Measurements from ENCODE around the gene LRRC23. TPM values are rescaled to one million over a fixed set of nuclear protein-coding genes. Genes with fewer than 3 reads are reported as not detected.

The LRRC23 gene
- total and polyA plus RNA-seq, 2 experiments from 2014 or later: 4.3 to 4.5 TPM

DNA sequence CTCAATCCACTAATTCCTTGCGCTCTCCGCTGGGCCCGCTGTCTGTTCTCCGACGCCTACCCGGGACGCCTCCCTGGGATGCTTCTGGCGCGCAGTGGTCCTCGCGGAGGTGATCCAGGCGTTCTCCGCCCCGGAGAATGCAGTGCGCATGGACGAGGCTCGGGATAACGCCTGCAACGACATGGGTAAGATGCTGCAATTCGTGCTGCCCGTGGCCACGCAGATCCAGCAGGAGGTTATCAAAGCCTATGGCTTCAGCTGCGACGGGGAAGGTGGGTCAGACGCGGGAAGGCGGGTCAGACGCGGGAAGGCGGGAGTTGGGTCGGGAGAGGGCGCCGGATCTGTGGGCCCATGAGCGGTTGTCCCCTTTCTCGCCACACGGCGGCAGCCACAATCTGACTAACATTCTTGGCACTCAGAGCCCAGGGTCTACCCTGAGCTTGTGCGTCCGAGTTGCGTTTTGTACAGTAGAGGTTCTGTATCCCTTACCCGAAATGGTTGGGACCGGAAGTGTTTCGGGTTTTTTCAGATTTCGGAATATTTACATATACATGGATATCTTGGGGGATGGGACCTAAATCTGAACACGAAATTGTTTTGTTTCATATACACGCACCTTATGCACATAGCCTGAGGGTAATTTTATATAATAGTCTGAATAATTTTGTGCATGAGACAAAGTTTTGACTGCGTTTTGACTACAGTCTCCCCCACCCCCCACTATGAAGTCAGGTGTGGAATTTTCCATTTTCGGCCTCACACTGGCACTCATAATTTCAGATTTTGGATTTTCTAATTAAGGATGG, 40.0 kb downstream of the LRRC23 start:
- 2% methylated on average over 46 to 48 of the region's 48 CpGs for WGBS, 2 experiments (ENCODE audit: low coverage in 1 of 2, low lambda C conversion rate in 2 of 2, missing lambda C conversion rate in 2 of 2)
- Histone ChIP-seq H3K4me3 (peak overlapping the region; percentile 82), H2AFZ (peak overlapping the region; percentile 31), H3K4me1 (ENCODE audit: insufficient read depth) (peaks cover 17% of the 10 kb centered on the region), H3K27ac (peak overlapping the region; percentile 92), H3K79me2 (ENCODE audit: insufficient read depth) (peaks cover 11% of the 10 kb centered on the region; the same call in 1 of the 2 replicates), H3K9me2 (ENCODE audit: insufficient read depth) (no peaks in the 10 kb centered on the region), H3F3A (ENCODE audit: insufficient read depth) (peaks cover 45% of the 10 kb centered on the region), H4K20me1 (ENCODE audit: insufficient read depth) (no peaks in the 10 kb centered on the region), H3K9me3 (ENCODE audit: low read depth) (no peaks in the 10 kb centered on the region), H3K27me3 (replicated peaks; ENCODE audit: insufficient read depth) (no peaks in the 10 kb centered on the region), H3K9ac (peak overlapping the region; percentile 89), H3K4me2 (ENCODE audit: unreplicated experiment) (peak overlapping the region; percentile 76), H3K36me3 (ENCODE audit: low read depth) (0 out of 2 replicates have a peak, but pooled peaks cover under 1% of the 10 kb centered on the region)
- DNase-seq: peak; percentile 97
- in situ Hi-C loops (cut with MboI): loop anchor here (10.0 kb wide), 1 partner anchor 170 kb away; no protein-coding TSS in a partner anchor
- no peak for TF ChIP-seq EZH2phosphoT487 (IDR thresholded peaks at IDR 0.05; ENCODE audit: insufficient read depth, low read depth)
- TF ChIP-seq EZH2 (IDR thresholded peaks at IDR 0.05; ENCODE audit: insufficient read depth, poor library complexity, severe bottlenecking): no peak

DNA sequence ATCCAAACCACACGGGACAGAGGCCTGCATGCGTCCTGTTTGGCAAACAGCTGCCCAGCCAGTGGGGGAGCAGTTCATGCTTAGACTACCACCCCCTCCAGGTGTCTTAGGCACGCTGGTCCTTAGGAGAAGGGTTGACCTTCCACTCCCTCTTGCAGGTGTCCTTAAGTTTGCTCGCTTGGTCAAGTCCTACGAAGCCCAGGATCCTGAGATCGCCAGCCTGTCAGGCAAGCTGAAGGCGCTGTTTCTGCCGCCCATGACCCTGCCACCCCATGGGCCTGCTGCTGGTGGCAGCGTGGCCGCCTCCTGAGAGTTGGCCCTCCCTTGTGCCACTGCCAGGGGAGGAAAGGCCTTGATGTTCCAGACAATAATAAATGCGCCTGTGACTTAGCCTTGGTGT, 41.0 kb downstream of the LRRC23 start:
- DNase-seq: no peak
- 0 out of 2 replicates have a peak overlapping the region, but pooled peaks have one; percentile 89 for H3K9ac ChIP-seq
- 93 to 96% methylated on average over 11 of the region's 11 CpGs for WGBS, 2 experiments (ENCODE audit: low coverage in 1 of 2, low lambda C conversion rate in 2 of 2, missing lambda C conversion rate in 2 of 2)
- TF ChIP-seq EZH2phosphoT487 (IDR thresholded peaks at IDR 0.05; ENCODE audit: insufficient read depth, low read depth) (no peak), EZH2 (IDR thresholded peaks at IDR 0.05; ENCODE audit: insufficient read depth, poor library complexity, severe bottlenecking) (no peak)
- peaks cover 34% of the 10 kb centered on the region for H3F3A ChIP-seq (ENCODE audit: insufficient read depth)
- peaks cover 17% of the 10 kb centered on the region for H3K4me1 ChIP-seq (ENCODE audit: insufficient read depth)
- H3K9me3 ChIP-seq (ENCODE audit: low read depth): no peaks in the 10 kb centered on the region
- H3K36me3 ChIP-seq (ENCODE audit: low read depth): no peaks in the 10 kb centered on the region
- no peak overlapping the region; the same call in 1 of the 2 replicates for H3K4me3 ChIP-seq
- no peak overlapping the region for H3K4me2 ChIP-seq (ENCODE audit: unreplicated experiment)
- no peak overlapping the region for H3K27ac ChIP-seq
- H3K79me2 ChIP-seq (ENCODE audit: insufficient read depth): peaks cover 11% of the 10 kb centered on the region; the same call in 1 of the 2 replicates
- H2AFZ ChIP-seq: no peak overlapping the region
- H3K9me2 ChIP-seq (ENCODE audit: insufficient read depth): no peaks in the 10 kb centered on the region
- H4K20me1 ChIP-seq (ENCODE audit: insufficient read depth): no peaks in the 10 kb centered on the region
- in situ Hi-C loops (cut with MboI): loop anchor here (10.0 kb wide), 1 partner anchor 169 kb away; no protein-coding TSS in a partner anchor
- no peaks in the 10 kb centered on the region for H3K27me3 ChIP-seq (replicated peaks; ENCODE audit: insufficient read depth)

DNA sequence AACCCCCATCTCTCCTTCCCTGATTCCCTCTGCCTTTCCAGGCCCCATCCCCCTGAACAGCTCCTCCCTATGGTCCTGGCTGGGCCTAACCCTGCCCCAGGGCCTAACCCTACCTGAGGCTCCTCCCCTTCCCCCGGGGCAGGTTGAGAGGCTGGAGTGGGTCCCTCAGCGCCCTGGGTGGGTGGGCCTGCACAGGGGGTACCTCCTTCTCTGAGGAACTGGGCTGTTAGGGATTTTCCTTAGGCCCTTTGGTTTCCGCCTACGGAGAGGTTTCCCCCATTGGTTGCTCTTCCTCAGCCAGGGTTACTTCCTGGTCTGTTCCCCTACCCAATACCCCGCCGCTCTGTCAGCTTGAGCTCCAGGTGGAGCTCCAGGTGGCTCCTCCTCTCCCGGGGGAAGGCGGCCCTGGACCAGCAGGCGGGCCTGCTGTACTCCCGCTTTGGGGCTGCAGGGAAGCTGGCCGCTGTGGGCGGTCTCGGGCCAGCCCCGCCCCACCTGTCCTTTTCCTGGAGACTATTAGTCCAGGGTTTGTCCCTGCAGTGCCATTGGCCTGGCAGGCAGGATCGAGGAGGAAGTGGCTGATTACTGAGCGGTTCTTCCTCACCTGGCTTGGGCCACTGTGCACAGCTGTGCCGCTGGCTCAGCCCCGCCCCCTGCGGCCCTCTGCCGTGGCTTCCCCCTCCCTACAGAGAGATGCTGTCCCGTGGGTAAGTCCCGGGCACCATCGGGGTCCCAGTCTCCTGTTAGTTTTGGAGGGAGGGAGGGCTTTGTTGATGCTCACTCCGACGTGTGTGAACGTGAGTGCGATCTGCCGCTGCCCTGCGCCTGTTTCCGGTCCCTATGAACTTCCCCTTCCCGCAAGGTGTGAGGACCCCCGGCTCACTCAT, 41.7 kb downstream of the LRRC23 start:
- Histone ChIP-seq H3K27me3 (replicated peaks; ENCODE audit: insufficient read depth) (no peaks in the 10 kb centered on the region), H3K9me2 (ENCODE audit: insufficient read depth) (no peaks in the 10 kb centered on the region), H3K36me3 (ENCODE audit: low read depth) (no peaks in the 10 kb centered on the region), H3K27ac (no peak overlapping the region), H3K79me2 (ENCODE audit: insufficient read depth) (peaks cover 11% of the 10 kb centered on the region; the same call in 1 of the 2 replicates), H3K4me3 (no peak overlapping the region), H3K9me3 (ENCODE audit: low read depth) (no peaks in the 10 kb centered on the region), H3K4me2 (ENCODE audit: unreplicated experiment) (no peak overlapping the region), H3F3A (ENCODE audit: insufficient read depth) (peaks cover 28% of the 10 kb centered on the region), H3K9ac (no peak overlapping the region), H4K20me1 (ENCODE audit: insufficient read depth) (no peaks in the 10 kb centered on the region), H3K4me1 (ENCODE audit: insufficient read depth) (peaks cover 17% of the 10 kb centered on the region), H2AFZ (no peak overlapping the region)
- in situ Hi-C loops (cut with MboI): loop anchor here (10.0 kb wide), 1 partner anchor 169 kb away; no protein-coding TSS in a partner anchor
- TF ChIP-seq EZH2phosphoT487 (IDR thresholded peaks at IDR 0.05; ENCODE audit: insufficient read depth, low read depth): no peak
- no peak for TF ChIP-seq EZH2 (IDR thresholded peaks at IDR 0.05; ENCODE audit: insufficient read depth, poor library complexity, severe bottlenecking)
- no peak for DNase-seq
- 65 to 69% methylated on average over 31 to 32 of the region's 32 CpGs for WGBS, 2 experiments (ENCODE audit: low coverage in 1 of 2, low lambda C conversion rate in 2 of 2, missing lambda C conversion rate in 2 of 2)

DNA sequence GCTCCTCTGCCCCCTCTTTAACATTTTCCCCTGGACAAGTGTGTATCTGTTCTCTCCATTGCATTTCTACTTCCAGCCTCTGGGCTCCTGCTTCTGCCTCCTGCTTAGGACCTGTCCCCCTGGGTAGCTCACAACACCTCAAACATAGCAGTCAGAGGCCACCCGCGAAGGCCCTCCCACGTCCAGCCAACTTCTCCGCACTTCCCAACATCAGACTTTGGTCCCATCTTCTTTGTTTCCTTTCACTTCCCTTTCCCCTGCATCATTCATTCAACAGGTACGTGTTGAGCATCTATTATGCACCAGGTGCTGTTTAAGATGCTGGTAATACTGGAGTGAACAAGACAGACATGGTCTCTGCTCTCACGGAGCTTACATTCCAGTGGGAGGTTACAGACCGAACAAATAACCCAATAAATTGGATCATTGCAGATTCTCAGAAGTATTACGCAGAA, 42.3 kb downstream of the LRRC23 start:
- WGBS, 2 experiments (ENCODE audit: low coverage in 1 of 2, low lambda C conversion rate in 2 of 2, missing lambda C conversion rate in 2 of 2): 73 to 79% methylated on average over 8 of the region's 8 CpGs
- no peak overlapping the region for H3K4me2 ChIP-seq (ENCODE audit: unreplicated experiment)
- H4K20me1 ChIP-seq (ENCODE audit: insufficient read depth): no peaks in the 10 kb centered on the region
- H3K9me3 ChIP-seq (ENCODE audit: low read depth): no peaks in the 10 kb centered on the region
- no peaks in the 10 kb centered on the region for H3K27me3 ChIP-seq (replicated peaks; ENCODE audit: insufficient read depth)
- no peak overlapping the region for H3K27ac ChIP-seq
- no peaks in the 10 kb centered on the region for H3K9me2 ChIP-seq (ENCODE audit: insufficient read depth)
- H3K4me1 ChIP-seq (ENCODE audit: insufficient read depth): peaks cover 17% of the 10 kb centered on the region
- in situ Hi-C loops (cut with MboI): loop anchor here (10.0 kb wide), 1 partner anchor 168 kb away; no protein-coding TSS in a partner anchor
- DNase-seq: no peak
- H3K4me3 ChIP-seq: no peak overlapping the region
- no peak overlapping the region for H2AFZ ChIP-seq
- H3K9ac ChIP-seq: no peak overlapping the region
- no peaks in the 10 kb centered on the region for H3K36me3 ChIP-seq (ENCODE audit: low read depth)
- no peak for TF ChIP-seq EZH2 (IDR thresholded peaks at IDR 0.05; ENCODE audit: insufficient read depth, poor library complexity, severe bottlenecking)
- TF ChIP-seq EZH2phosphoT487 (IDR thresholded peaks at IDR 0.05; ENCODE audit: insufficient read depth, low read depth): no peak
- H3K79me2 ChIP-seq (ENCODE audit: insufficient read depth): peaks cover 11% of the 10 kb centered on the region; the same call in 1 of the 2 replicates
- H3F3A ChIP-seq (ENCODE audit: insufficient read depth): peaks cover 26% of the 10 kb centered on the region

Data from GM23248 (cell line).